H9 (cell line): ENCODE measurements around the gene JAKMIP1. TPM values are rescaled to one million over a fixed set of nuclear protein-coding genes. Genes with fewer than 3 reads are reported as not detected.

Experiments used
- DNase-seq: peaks from one replicate; pipeline ENCODE4 v3.0.0-alpha.2; 2017
- H2AFZ ChIP-seq: one replicate; pipeline ENCODE4 v1.6.1; 2013; ENCODE audit warnings: mild to moderate bottlenecking, low read length, control low read depth, moderate library complexity
- H2AK5ac ChIP-seq: 2 replicates; pipeline ENCODE4 v1.6.1; 2013; ENCODE audit warnings: low read length, control low read depth, mixed read lengths; ENCODE audit not compliant: insufficient read length
- H2BK120ac ChIP-seq: one replicate; pipeline ENCODE4 v1.6.1; 2013; ENCODE audit warnings: low read depth, mild to moderate bottlenecking, low read length, control low read depth, inconsistent platforms; ENCODE audit not compliant: poor library complexity, severe bottlenecking
- H2BK12ac ChIP-seq: 2 replicates; pipeline ENCODE4 v1.6.1; 2013; ENCODE audit warnings: low read length, control low read depth, mixed read lengths, low read depth; ENCODE audit not compliant: insufficient read length
- H2BK15ac ChIP-seq: 2 replicates; pipeline ENCODE4 v1.6.1; 2013; ENCODE audit warnings: low read depth, low read length, control low read depth
- H2BK20ac ChIP-seq: one replicate; pipeline ENCODE4 v1.6.1; 2013; ENCODE audit warnings: low read depth, mild to moderate bottlenecking, low read length, control low read depth, inconsistent platforms; ENCODE audit not compliant: poor library complexity, severe bottlenecking
- H2BK5ac ChIP-seq: 2 replicates; pipeline ENCODE4 v1.6.1; 2013; ENCODE audit warnings: low read length, control low read depth, mixed read lengths; ENCODE audit not compliant: insufficient read length
- H3K14ac ChIP-seq: 2 replicates; pipeline ENCODE4 v1.6.1; 2013; ENCODE audit warnings: low read length, control low read depth; ENCODE audit not compliant: insufficient read depth
- H3K18ac ChIP-seq: 2 replicates; pipeline ENCODE4 v1.6.1; 2013; ENCODE audit warnings: low read depth, mild to moderate bottlenecking, mixed read lengths, low read length, control low read depth; ENCODE audit not compliant: insufficient read length
- H3K23ac ChIP-seq: 2 replicates; pipeline ENCODE4 v1.6.1; 2013; ENCODE audit warnings: low read length, control low read depth, mixed read lengths, low read depth; ENCODE audit not compliant: insufficient read length
- H3K23me2 ChIP-seq: 2 replicates; pipeline ENCODE4 v1.6.1; 2013; ENCODE audit warnings: low read depth, mild to moderate bottlenecking, mixed read lengths, low read length, control low read depth; ENCODE audit not compliant: insufficient read length, poor library complexity, severe bottlenecking
- H3K27ac ChIP-seq: 2 replicates; pipeline ENCODE4 v1.5.1; 2013; ENCODE audit warnings: low read length, control low read depth, mixed read lengths, low read depth; ENCODE audit not compliant: insufficient read length
- H3K27me3 ChIP-seq: 2 replicates; pipeline ENCODE4 v1.6.1; 2013; ENCODE audit warnings: low read length, control low read depth, inconsistent platforms; ENCODE audit not compliant: insufficient read depth
- H3K4ac ChIP-seq: 2 replicates; pipeline ENCODE4 v1.6.1; 2013; ENCODE audit warnings: low read depth, mild to moderate bottlenecking, control low read depth, inconsistent platforms, low read length, moderate library complexity
- H3K4me1 ChIP-seq: 2 replicates; pipeline ENCODE4 v1.6.1; 2013; ENCODE audit warnings: low read length, control low read depth, inconsistent platforms; ENCODE audit not compliant: insufficient read depth
- H3K4me2 ChIP-seq: 2 replicates; pipeline ENCODE4 v1.6.1; 2013; ENCODE audit warnings: low read length, control low read depth, mixed read lengths; ENCODE audit not compliant: insufficient read length, insufficient read depth
- H3K56ac ChIP-seq: 2 replicates; pipeline ENCODE4 v1.6.1; 2013; ENCODE audit warnings: low read depth, mild to moderate bottlenecking, mixed read lengths, low read length, control low read depth; ENCODE audit not compliant: insufficient read length
- H3K79me1 ChIP-seq: 2 replicates; pipeline ENCODE4 v1.6.1; 2013; ENCODE audit warnings: low read depth, mild to moderate bottlenecking, moderate library complexity, low read length, control low read depth, inconsistent platforms; ENCODE audit not compliant: insufficient read depth, poor library complexity, severe bottlenecking
- H3K79me2 ChIP-seq: 2 replicates; pipeline ENCODE4 v1.6.1; 2013; ENCODE audit warnings: low read length, control low read depth, inconsistent platforms; ENCODE audit not compliant: insufficient read depth
- H3K9ac ChIP-seq: 2 replicates; pipeline ENCODE4 v1.6.1; 2013; ENCODE audit warnings: low read length, control low read depth, mixed read lengths; ENCODE audit not compliant: insufficient read length; ENCODE audit errors: extremely low read depth
- H3K9me3 ChIP-seq: one replicate; pipeline ENCODE4 v1.6.1; 2013; ENCODE audit warnings: low read depth, low read length, inconsistent platforms; ENCODE audit not compliant: control insufficient read depth
- H3T11ph ChIP-seq: one replicate; pipeline ENCODE4 v1.6.1; 2013; ENCODE audit warnings: mild to moderate bottlenecking, low read length, control low read depth, inconsistent platforms
- H4K20me1 ChIP-seq: one replicate; pipeline ENCODE4 v1.6.1; 2013; ENCODE audit not compliant: control insufficient read depth, insufficient read length, insufficient read depth
- H4K5ac ChIP-seq: 2 replicates; pipeline ENCODE4 v1.6.1; 2013; ENCODE audit warnings: low read depth, mild to moderate bottlenecking, mixed read lengths, low read length, control low read depth; ENCODE audit not compliant: insufficient read length
- H4K8ac ChIP-seq: replicated peaks from 2 replicates; pipeline ENCODE4 v1.6.1; 2013; ENCODE audit warnings: low read length, control low read depth, mixed read lengths, low read depth; ENCODE audit not compliant: insufficient read length
- H4K91ac ChIP-seq: 2 replicates; pipeline ENCODE4 v1.6.1; 2013; ENCODE audit warnings: low read depth, mild to moderate bottlenecking, moderate library complexity, mixed read lengths, low read length, control low read depth; ENCODE audit not compliant: insufficient read length
- H3K27ac Mint-ChIP-seq, 3 experiments: 2 replicates in 2 of 3; 3 replicates in 1 of 3; pipeline ENCODE4 v1.8.0; 2020 to 2021; ENCODE audit warnings: mixed read lengths in 3 of 3, mild to moderate bottlenecking in 1 of 3, moderate library complexity in 1 of 3
- H3K27me3 Mint-ChIP-seq: 2 replicates; pipeline ENCODE4 v1.8.0; 2021; ENCODE audit warnings: low read depth, mild to moderate bottlenecking, moderate library complexity, mixed read lengths
- H3K36me3 Mint-ChIP-seq, 3 experiments: 2 replicates in 2 of 3; 3 replicates in 1 of 3; pipeline ENCODE4 v1.8.0; 2020 to 2021; ENCODE audit warnings: low read depth in 3 of 3, mixed read lengths in 3 of 3; ENCODE audit not compliant: insufficient read depth in 1 of 3
- H3K4me1 Mint-ChIP-seq, 2 experiments: 2 replicates each; pipeline ENCODE4 v1.8.0; 2020; ENCODE audit warnings: mixed read lengths in 2 of 2
- H3K4me3 Mint-ChIP-seq, 2 experiments: 2 replicates in 1 of 2; 3 replicates in 1 of 2; pipeline ENCODE4 v1.8.0; 2020 to 2021; ENCODE audit warnings: mild to moderate bottlenecking in 2 of 2, mixed read lengths in 2 of 2, moderate library complexity in 1 of 2
- H3K9me3 Mint-ChIP-seq, 2 experiments: 2 replicates in 1 of 2; 3 replicates in 1 of 2; pipeline ENCODE4 v1.8.0; 2020; ENCODE audit warnings: mild to moderate bottlenecking in 2 of 2, mixed read lengths in 2 of 2, moderate library complexity in 1 of 2
- CTCF ChIP-seq: fragments of 200-600 bp; sonication (generic); conservative IDR thresholded peaks from 3 replicates; pipeline ENCODE4 v1.8.0; 2021; ENCODE audit warnings: antibody characterized with exemption, mild to moderate bottlenecking
- whole genome bisulfite sequencing: extraction: QIAGEN DNeasy Blood & Tissue Kit; methylation state at CpG from one replicate; pipeline ENCODE4 v1.1.7; 2013; ENCODE audit warnings: missing lambda C conversion rate, low lambda C conversion rate, mixed read lengths; ENCODE audit not compliant: insufficient read length; ENCODE audit errors: extremely low coverage; 5-methylcytosine and 5-hydroxymethylcytosine counted together
- total RNA-seq: library from RNA; stranded (reverse); gene quantifications from 2 replicates; pipeline ENCODE4 v1.2.1, GENCODE V29; 2021

The JAKMIP1 gene
- total RNA-seq, 1 experiment from 2014 or later: 1.5 TPM

DNA sequence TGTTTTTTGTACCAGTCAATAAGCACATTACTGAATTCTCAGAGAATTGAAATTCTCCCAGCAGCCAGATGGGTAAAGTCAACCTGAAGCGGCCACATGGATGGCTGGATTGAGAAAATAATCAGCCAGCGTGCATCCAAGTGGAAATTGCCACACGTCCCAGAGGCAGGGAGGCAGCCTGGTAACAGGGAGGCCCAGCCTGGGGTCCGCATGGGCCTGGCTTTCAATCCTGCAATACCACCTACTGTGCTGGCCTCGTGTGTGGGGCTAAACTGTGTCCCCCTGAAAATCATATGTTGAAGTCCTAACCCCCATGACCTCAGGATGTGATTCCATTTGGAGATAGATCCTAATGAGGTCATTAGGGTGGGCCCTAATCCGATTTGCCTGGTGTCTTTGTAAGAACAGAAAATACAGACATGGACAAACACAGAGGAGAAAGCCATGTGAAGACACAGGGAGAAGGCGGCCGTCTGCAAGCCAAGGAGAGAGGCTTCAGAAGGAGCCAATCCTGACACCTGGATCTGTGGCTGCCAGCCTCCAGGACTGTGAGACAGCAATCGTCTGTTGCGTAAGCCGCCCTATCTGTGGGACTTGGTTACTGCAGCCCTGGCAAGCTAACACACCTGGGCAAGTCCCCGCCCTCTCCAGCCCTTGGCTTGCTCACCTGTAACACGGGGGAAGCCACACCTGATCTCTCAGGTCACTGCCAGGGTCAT lies 90.3 kb downstream of the JAKMIP1 start:
- peak; percentile 90 for DNase-seq
- Histone ChIP-seq H3K56ac (no peak overlapping the region), H3K9ac (no peak overlapping the region), H2BK120ac (no peak overlapping the region), H3K23ac (no peak overlapping the region), H3K23me2 (no peaks in the 10 kb centered on the region), H4K8ac (no peak overlapping the region), H4K5ac (no peak overlapping the region), H2AK5ac (no peak overlapping the region), H2BK12ac (no peak overlapping the region), H3K4me2 (no peak overlapping the region), H4K91ac (no peak overlapping the region), H3T11ph (no peak overlapping the region), H3K4me1 (no peaks in the 10 kb centered on the region), H3K14ac (no peak overlapping the region), H2AFZ (no peak overlapping the region), H3K79me2 (no peaks in the 10 kb centered on the region), H2BK15ac (no peak overlapping the region), H3K9me3 (no peaks in the 10 kb centered on the region), H3K18ac (no peak overlapping the region), H3K4ac (no peak overlapping the region), H3K79me1 (no peaks in the 10 kb centered on the region), H3K27me3 (no peaks in the 10 kb centered on the region), H3K27ac (no peak overlapping the region), H2BK5ac (no peak overlapping the region), H4K20me1 (no peaks in the 10 kb centered on the region), H2BK20ac (no peak overlapping the region)
- H3K4me1 Mint-ChIP-seq: peaks cover 27 to 28% of the 10 kb centered on the region in 2 experiments
- peak overlapping the region in 2 of 3 experiments; percentile 20 to 39; a peak in 1 of 7 replicates for H3K27ac Mint-ChIP-seq
- peaks cover 0 to 3% (median 0%) of the 10 kb centered on the region in 3 experiments; a peak in 3 of 7 replicates for H3K36me3 Mint-ChIP-seq
- no CpG with 5 or more reads among the region's 13 CpGs for WGBS
- TF ChIP-seq CTCF: peak; percentile 82
- no peak overlapping the region for H3K4me3 Mint-ChIP-seq
- H3K9me3 Mint-ChIP-seq: no peaks in the 10 kb centered on the region
- H3K27me3 Mint-ChIP-seq: peaks cover 31% of the 10 kb centered on the region
